A549 (cell line): Measurements from ENCODE around the gene PUS3. TPM values are rescaled to one million over a fixed set of nuclear protein-coding genes. Genes with fewer than 3 reads are reported as not detected.

ENCODE experiments used
- ATAC-seq, 2 experiments: fragments of 200-7000 bp in 1 of 2; fragments of >200 bp in 1 of 2; cut with Nextera tagmentation in 1 of 2; cut with Tn5 transposase in 1 of 2; 3 replicates each; pipeline versions ENCODE4 v1.8.0 to v1.9.1; 2018 to 2020; ENCODE audit warnings: mild to moderate bottlenecking in 1 of 2, moderate library complexity in 1 of 2
- CTCF ChIA-PET: fragments of 300-600 bp; sonication (Branson Sonifier 250); formaldehyde crosslinking; extraction: SDS; loops from one replicate; lab custom pipeline; 2021; ENCODE audit warnings: antibody characterized with exemption, inconsistent platforms; lab: Yijun Ruan, JAX
- POLR2A ChIA-PET: fragments of 350-600 bp; formaldehyde crosslinking; extraction: SDS; loops from one replicate; lab custom pipeline; 2021; ENCODE audit warnings: antibody characterized with exemption, inconsistent platforms; lab: Yijun Ruan, JAX
- DNase-seq, 2 experiments: peaks; one replicate each; pipeline versions ENCODE4 v3.0.0 to v3.0.0-alpha.2; 2011 to 2016; ENCODE audit warnings: low read depth in 1 of 2, low spot score in 1 of 2
- FAIRE-seq: peaks from 2 replicates; lab custom pipeline; 2011; peaks lifted over from hg19 to GRCh38; lab: Jason Lieb, UNC
- H3K27ac ChIP-seq, 2 experiments: fragments of >200 bp; sonication (Bioruptor Twin); formaldehyde crosslinking; 3 replicates each; pipeline ENCODE4 v1.5.1; 2016 to 2017
- H3K4me1 ChIP-seq: fragments of >200 bp; sonication (Bioruptor Twin); formaldehyde crosslinking; 3 replicates; pipeline ENCODE4 v1.6.1; 2016
- H3K4me2 ChIP-seq: fragments of >200 bp; sonication (Bioruptor Twin); formaldehyde crosslinking; 3 replicates; pipeline ENCODE4 v1.6.1; 2016
- H3K4me3 ChIP-seq: fragments of >200 bp; sonication (Bioruptor Twin); formaldehyde crosslinking; 3 replicates; pipeline ENCODE4 v1.5.1; 2016
- H3K9me3 ChIP-seq: fragments of >200 bp; sonication (Bioruptor Twin); formaldehyde crosslinking; 3 replicates; pipeline ENCODE4 v1.6.1; 2016
- BCL3 ChIP-seq: fragments of >200 bp; sonication (Bioruptor Twin); formaldehyde crosslinking; IDR thresholded peaks from 3 replicates; pipeline ENCODE4 v1.6.1; 2016
- CBX2 ChIP-seq: fragments of 200-600 bp; sonication (generic); IDR thresholded peaks from 2 replicates; pipeline ENCODE4 v1.6.1; 2016; ENCODE audit warnings: low read depth, mild to moderate bottlenecking, borderline replicate concordance
- ESRRA ChIP-seq: fragments of 150-350 bp; IDR thresholded peaks from 2 replicates; pipeline ENCODE4 v1.6.1; 2014; ENCODE audit warnings: mild to moderate bottlenecking, low read length, borderline replicate concordance
- FOSB ChIP-seq: fragments of 250-450 bp; sonication (Bioruptor Pico); IDR thresholded peaks from 2 replicates; pipeline ENCODE4 v1.5.0; 2020; ENCODE audit warnings: mild to moderate bottlenecking, moderate library complexity
- FOSL2 ChIP-seq, 2 experiments: fragments of 450-650 bp in 1 of 2; fragments of >200 bp in 1 of 2; sonication (Bioruptor Twin) in 1 of 2; formaldehyde crosslinking; IDR thresholded peaks; 2 replicates each; pipeline versions ENCODE4 v1.5.0 to v1.6.1; 2016 to 2020; ENCODE audit warnings: mild to moderate bottlenecking in 1 of 2, moderate library complexity in 1 of 2
- GATA3 ChIP-seq: IDR thresholded peaks from 2 replicates; pipeline ENCODE4 v1.6.1; 2012; ENCODE audit warnings: borderline replicate concordance
- HDAC2 ChIP-seq: fragments of 200-600 bp; sonication (generic); IDR thresholded peaks from 2 replicates; pipeline ENCODE4 v1.6.1; 2016
- HOXB13 ChIP-seq: fragments of 250-450 bp; sonication (Bioruptor Pico); IDR thresholded peaks from 2 replicates; pipeline ENCODE4 v1.5.0; 2020; ENCODE audit warnings: low read depth, mild to moderate bottlenecking, moderate library complexity
- HOXB5 ChIP-seq: fragments of 250-450 bp; sonication (Bioruptor Pico); IDR thresholded peaks from 2 replicates; pipeline ENCODE4 v1.5.0; 2020; ENCODE audit warnings: mild to moderate bottlenecking, moderate library complexity
- JUN ChIP-seq, 2 experiments: fragments of >200 bp; sonication (Bioruptor Twin); formaldehyde crosslinking; IDR thresholded peaks; 2 replicates in 1 of 2; 3 replicates in 1 of 2; pipeline ENCODE4 v1.6.1; 2016 to 2017
- MAFK ChIP-seq: fragments of 450-650 bp; IDR thresholded peaks from 2 replicates; pipeline ENCODE4 v1.6.1; 2014; ENCODE audit not compliant: partially characterized antibody
- RAD21 ChIP-seq, 2 experiments: fragments of >200 bp in 1 of 2; sonication (Bioruptor Twin) in 1 of 2; formaldehyde crosslinking in 1 of 2; IDR thresholded peaks in 1 of 2; conservative IDR thresholded peaks in 1 of 2; 2 replicates in 1 of 2; 3 replicates in 1 of 2; pipeline ENCODE4 v1.6.1; 2012 to 2018; ENCODE audit warnings: inconsistent platforms in 1 of 2
- RARB ChIP-seq: fragments of 250-450 bp; sonication (Bioruptor Pico); IDR thresholded peaks from 2 replicates; pipeline ENCODE4 v1.8.0; 2021; ENCODE audit warnings: mild to moderate bottlenecking, moderate library complexity
- RFX5 ChIP-seq: fragments of 450-650 bp; IDR thresholded peaks from 2 replicates; pipeline ENCODE4 v1.7.1; 2014; ENCODE audit warnings: antibody characterized with exemption, mild to moderate bottlenecking, moderate library complexity
- RNF2 ChIP-seq: fragments of 200-600 bp; sonication (generic); IDR thresholded peaks from 2 replicates; pipeline ENCODE4 v1.6.1; 2016; ENCODE audit warnings: low read depth, mild to moderate bottlenecking, antibody characterized with exemption, moderate library complexity, borderline replicate concordance
- SMC3 ChIP-seq: fragments of >200 bp; sonication (Bioruptor Twin); formaldehyde crosslinking; IDR thresholded peaks from 3 replicates; pipeline ENCODE4 v1.6.1; 2018; ENCODE audit warnings: inconsistent platforms
- SREBF2 ChIP-seq: fragments of 450-650 bp; IDR thresholded peaks from 2 replicates; pipeline ENCODE4 v1.6.1; 2014; ENCODE audit warnings: mild to moderate bottlenecking, moderate library complexity
- USF2 ChIP-seq: fragments of 450-650 bp; IDR thresholded peaks from 2 replicates; pipeline ENCODE4 v1.6.1; 2014; ENCODE audit warnings: antibody characterized with exemption
- ZC3H11A ChIP-seq: fragments of 450-650 bp; IDR thresholded peaks from 2 replicates; pipeline ENCODE4 v1.6.1; 2014; ENCODE audit warnings: antibody characterized with exemption, mild to moderate bottlenecking
- WGBS: methylation state at CpG from one replicate; pipeline ENCODE4 v1.1.6; 2017; ENCODE audit errors: missing lambda C conversion rate; 5-methylcytosine and 5-hydroxymethylcytosine counted together
- polyA plus RNA-seq, 4 experiments: library from polyadenylated mRNA; depleted of rRNA in 3 of 4; stranded (reverse); fragments of >200 nt; fragmentation: RNase III in 1 of 4; extraction: RNeasy Plus Mini Kit Qiagen cat#74134 plus additional on column Dnase treatment in 1 of 4; gene quantifications; 2 replicates in 3 of 4; 3 replicates in 1 of 4; pipeline ENCODE4 v1.2.3, GENCODE V29; 2011 to 2017

Gene PUS3
- polyA plus RNA-seq, 2 of the 4 experiments (the other 2 are of a cell fraction) = 5.0 to 8.0 TPM

- FAIRE-seq (no peak), ATAC-seq (no peak), DNase-seq (no peak)
- Histone ChIP-seq H3K4me2 (no peak overlapping the region), H3K27ac (no peak overlapping the region), H3K4me3 (no peak overlapping the region), H3K4me1 (no peaks in the 10 kb centered on the region), H3K9me3 (no peaks in the 10 kb centered on the region)
- POLR2A ChIA-PET = no interaction called here
- CTCF ChIA-PET = no interaction called here
- WGBS = 74% methylated on average over 21 of the region's 22 CpGs
- TF ChIP-seq FOSB (CRISPR knock-in tag) (no peak), RNF2 (no peak), RAD21 (conservative IDR thresholded peaks at IDR 0.05 in 1 of 2, IDR thresholded peaks at IDR 0.05 in 1 of 2) (no peak), HOXB13 (CRISPR knock-in tag) (no peak), SREBF2 (no peak), RFX5 (no peak), RARB (CRISPR knock-in tag) (no peak), FOSL2 (IDR thresholded peaks at IDR 0.05) (no peak), FOSL2 (CRISPR knock-in tag; IDR thresholded peaks at IDR 0.05) (no peak), GATA3 (no peak), ZC3H11A (no peak), ESRRA (no peak), USF2 (no peak), HOXB5 (CRISPR knock-in tag) (no peak), BCL3 (no peak)
These were observed 46.5 kb upstream of the PUS3 start for GRCh38 chr11:125949271-125950177.

- no peak overlapping the region for H3K27ac ChIP-seq
- ATAC-seq (no peak), FAIRE-seq (no peak), DNase-seq (no peak)
- WGBS = 68% methylated on average over 12 of the region's 23 CpGs
- no peaks in the 10 kb centered on the region for H3K4me1 ChIP-seq
- no peak overlapping the region for H3K4me2 ChIP-seq
- ChIA-PET CTCF (no interaction called here), POLR2A (no interaction called here)
- H3K9me3 ChIP-seq = no peaks in the 10 kb centered on the region
- TF ChIP-seq SMC3 (no peak), JUN (IDR thresholded peaks at IDR 0.05) (no peak), GATA3 (no peak), RARB (CRISPR knock-in tag) (no peak)
- no peak overlapping the region for H3K4me3 ChIP-seq
These were observed 45.5 kb upstream of the PUS3 start for GRCh38 chr11:125948278-125949051.

- WGBS = 72% methylated on average over 11 of the region's 24 CpGs
- no peaks in the 10 kb centered on the region for H3K9me3 ChIP-seq
- H3K4me3 ChIP-seq = no peak overlapping the region
- DNase-seq (no peak), FAIRE-seq (no peak), ATAC-seq (no peak)
- no peaks in the 10 kb centered on the region for H3K4me1 ChIP-seq
- CTCF ChIA-PET = no interaction called here
- TF ChIP-seq HDAC2 (no peak), GATA3 (no peak), CBX2 (no peak), MAFK (no peak)
- TF ChIP-seq, all 56 proteins: peak for 0
- POLR2A ChIA-PET = no interaction called here
- Histone ChIP-seq H3K4me2 (no peak overlapping the region), H3K27ac (no peak overlapping the region)
These were observed 44.6 kb upstream of the PUS3 start for GRCh38 chr11:125947419-125948277.
